ENCODE measurements around the gene ARF3.

DNA sequence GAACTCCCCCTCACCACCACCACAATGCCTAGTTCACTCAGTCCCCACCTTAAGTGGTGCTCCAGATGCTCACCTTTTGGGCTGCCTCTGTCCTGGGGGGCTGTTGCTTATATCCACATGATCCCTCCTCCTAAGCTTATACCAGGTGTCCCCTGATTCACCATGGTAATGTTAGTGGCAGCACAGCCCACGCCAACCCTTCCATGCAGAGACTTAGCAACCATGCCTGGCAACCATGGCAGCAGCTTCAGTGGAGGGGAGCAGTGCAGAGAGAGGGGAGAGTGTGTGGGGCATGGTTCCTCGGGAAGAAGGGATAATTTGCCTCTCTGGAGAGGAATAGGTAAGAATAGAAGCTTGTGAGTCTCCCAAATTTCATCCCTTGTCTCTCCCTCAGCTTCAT, 43.1 kb upstream of the ARF3 start:
- no peak for TF ChIP-seq USF1 (CRISPR knock-in tag; IDR thresholded peaks at IDR 0.05)
- TF ChIP-seq MXD4 (CRISPR knock-in tag; IDR thresholded peaks at IDR 0.05; ENCODE audit: borderline replicate concordance), result no peak
- TF ChIP-seq NR2C2 (CRISPR knock-in tag; IDR thresholded peaks at IDR 0.05), result no peak
- no peak for TF ChIP-seq MAX (CRISPR knock-in tag; IDR thresholded peaks at IDR 0.05)
- TF ChIP-seq ZNF263 (CRISPR knock-in tag; IDR thresholded peaks at IDR 0.05; ENCODE audit: low read depth), result no peak
- no peak for TF ChIP-seq CTCF (IDR thresholded peaks at IDR 0.05)
- TF ChIP-seq ELF4 (CRISPR knock-in tag; IDR thresholded peaks at IDR 0.05; ENCODE audit: low read depth), result no peak
- TF ChIP-seq, protein P1, sequence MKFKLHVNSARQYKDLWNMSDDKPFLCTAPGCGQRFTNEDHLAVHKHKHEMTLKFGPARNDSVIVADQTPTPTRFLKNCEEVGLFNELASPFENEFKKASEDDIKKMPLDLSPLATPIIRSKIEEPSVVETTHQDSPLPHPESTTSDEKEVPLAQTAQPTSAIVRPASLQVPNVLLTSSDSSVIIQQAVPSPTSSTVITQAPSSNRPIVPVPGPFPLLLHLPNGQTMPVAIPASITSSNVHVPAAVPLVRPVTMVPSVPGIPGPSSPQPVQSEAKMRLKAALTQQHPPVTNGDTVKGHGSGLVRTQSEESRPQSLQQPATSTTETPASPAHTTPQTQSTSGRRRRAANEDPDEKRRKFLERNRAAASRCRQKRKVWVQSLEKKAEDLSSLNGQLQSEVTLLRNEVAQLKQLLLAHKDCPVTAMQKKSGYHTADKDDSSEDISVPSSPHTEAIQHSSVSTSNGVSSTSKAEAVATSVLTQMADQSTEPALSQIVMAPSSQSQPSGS (CRISPR knock-in tag; IDR thresholded peaks at IDR 0.05; ENCODE audit: borderline replicate concordance, low read depth), result no peak
- TF ChIP-seq, protein P2, sequence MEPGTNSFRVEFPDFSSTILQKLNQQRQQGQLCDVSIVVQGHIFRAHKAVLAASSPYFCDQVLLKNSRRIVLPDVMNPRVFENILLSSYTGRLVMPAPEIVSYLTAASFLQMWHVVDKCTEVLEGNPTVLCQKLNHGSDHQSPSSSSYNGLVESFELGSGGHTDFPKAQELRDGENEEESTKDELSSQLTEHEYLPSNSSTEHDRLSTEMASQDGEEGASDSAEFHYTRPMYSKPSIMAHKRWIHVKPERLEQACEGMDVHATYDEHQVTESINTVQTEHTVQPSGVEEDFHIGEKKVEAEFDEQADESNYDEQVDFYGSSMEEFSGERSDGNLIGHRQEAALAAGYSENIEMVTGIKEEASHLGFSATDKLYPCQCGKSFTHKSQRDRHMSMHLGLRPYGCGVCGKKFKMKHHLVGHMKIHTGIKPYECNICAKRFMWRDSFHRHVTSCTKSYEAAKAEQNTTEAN (CRISPR knock-in tag; IDR thresholded peaks at IDR 0.05), result no peak
- no peak for TF ChIP-seq SMAD4 (CRISPR knock-in tag; IDR thresholded peaks at IDR 0.05)
- no peak for TF ChIP-seq NR3C1 (CRISPR knock-in tag; conservative IDR thresholded peaks at IDR 0.05; ENCODE audit: low read depth)
- no peak for TF ChIP-seq RELA (CRISPR knock-in tag; IDR thresholded peaks at IDR 0.05; ENCODE audit: borderline replicate concordance)
- no peak for TF ChIP-seq NFYB (CRISPR knock-in tag; conservative IDR thresholded peaks at IDR 0.05; ENCODE audit: low read depth)

All from WTC11 (cell line).